ENCODE results near the gene TAF11L4. TPM values are rescaled to one million over a fixed set of nuclear protein-coding genes. Genes with fewer than 3 reads are reported as not detected.

Gene TAF11L4
- total RNA-seq, 1 donor from 2014 or later: not detected

Other genes starting within 250 kb of the TAF11L4 start
- gene TAF11L2, start 23.6 kb upstream of the TAF11L4 start, total RNA-seq: not detected in 2 replicates
- not detected in 2 replicates for gene TAF11L3, start 3.4 kb upstream of the TAF11L4 start, total RNA-seq
- gene TAF11L5, start 3.4 kb downstream of the TAF11L4 start, total RNA-seq: not detected in 2 replicates
- not detected in 2 replicates for gene TAF11L6, start 6.9 kb downstream of the TAF11L4 start, total RNA-seq
- gene TAF11L7, start 64.0 kb downstream of the TAF11L4 start, total RNA-seq: not detected in 2 replicates
- not detected in 2 replicates for gene TAF11L8, start 69.2 kb downstream of the TAF11L4 start, total RNA-seq
- not detected in 2 replicates for gene TAF11L9, start 72.6 kb downstream of the TAF11L4 start, total RNA-seq
- not detected in 2 replicates for gene TAF11L10, start 76.0 kb downstream of the TAF11L4 start, total RNA-seq
- not detected in 2 replicates for gene TAF11L11, start 82.4 kb downstream of the TAF11L4 start, total RNA-seq
- not detected in 2 replicates for gene TAF11L12, start 88.6 kb downstream of the TAF11L4 start, total RNA-seq
- gene TAF11L13, start 110.3 kb downstream of the TAF11L4 start, total RNA-seq: not detected in 2 replicates
- gene TAF11L14, start 112.7 kb downstream of the TAF11L4 start, total RNA-seq: not detected in 2 replicates